ENCODE measurements around the gene PAGR1.

- TF ChIP-seq CTCF (IDR thresholded peaks at IDR 0.05) (no peak), POLR2A (IDR thresholded peaks at IDR 0.05) (no peak)
Measured at GRCh38 chr16:29770250-29770929, 45.6 kb upstream of the PAGR1 start.

Data from right lobe of liver (tissue), 4 donors.